Progenitor cell of endocrine pancreas (in vitro differentiated cells): ENCODE measurements around the gene RAB3GAP1. TPM values are rescaled to one million over a fixed set of nuclear protein-coding genes. Genes with fewer than 3 reads are reported as not detected.
"Not testable (repeated sequence)": the region's sequence is repeated elsewhere in the genome, so short reads cannot be mapped to it uniquely, and the experiment has no call there.

Experiments
- DNase-seq: peaks from one replicate; pipeline ENCODE4 v3.0.0; 2021; ENCODE audit warnings: low spot score; ENCODE audit not compliant: unreplicated experiment
- H3K27ac Mint-ChIP-seq: 2 replicates; pipeline ENCODE4 v1.8.0; 2021; ENCODE audit warnings: mild to moderate bottlenecking, moderate library complexity, mixed read lengths
- H3K27me3 Mint-ChIP-seq: 2 replicates; pipeline ENCODE4 v1.8.0; 2021; ENCODE audit warnings: mixed read lengths
- H3K36me3 Mint-ChIP-seq: 2 replicates; pipeline ENCODE4 v1.8.0; 2022; ENCODE audit warnings: mixed read lengths; ENCODE audit not compliant: insufficient read depth
- H3K4me1 Mint-ChIP-seq: 2 replicates; pipeline ENCODE4 v1.8.0; 2021; ENCODE audit warnings: low read depth, mixed read lengths
- H3K4me3 Mint-ChIP-seq: 2 replicates; pipeline ENCODE4 v1.8.0; 2021; ENCODE audit warnings: low read depth, mild to moderate bottlenecking, moderate library complexity, mixed read lengths
- H3K9me3 Mint-ChIP-seq: 2 replicates; pipeline ENCODE4 v1.8.0; 2021; ENCODE audit warnings: low read depth, mixed read lengths
- CTCF ChIP-seq: fragments of 200-600 bp; sonication (generic); IDR thresholded peaks from one replicate; pipeline ENCODE4 v1.5.0; 2021; ENCODE audit warnings: antibody characterized with exemption, mild to moderate bottlenecking; ENCODE audit not compliant: unreplicated experiment
- total RNA-seq: library from RNA; stranded (reverse); gene quantifications from 2 replicates; pipeline ENCODE4 v1.2.1, GENCODE V29; 2021

The RAB3GAP1 gene
- total RNA-seq, 1 donor from 2014 or later, result 33.7 TPM

GRCh38 chr2:135096665-135097446 lies 44.8 kb downstream of the RAB3GAP1 start:
- peaks cover 23% of the 10 kb centered on the region for H3K36me3 Mint-ChIP-seq
- TF ChIP-seq CTCF, result no peak
- peaks cover 11% of the 10 kb centered on the region for H3K4me1 Mint-ChIP-seq
- H3K27me3 Mint-ChIP-seq, result no peaks in the 10 kb centered on the region
- no peak overlapping the region for H3K27ac Mint-ChIP-seq
- H3K9me3 Mint-ChIP-seq, result no peaks in the 10 kb centered on the region
- no peak for DNase-seq
- no peak overlapping the region for H3K4me3 Mint-ChIP-seq

GRCh38 chr2:135097532-135098231 lies 45.6 kb downstream of the RAB3GAP1 start:
- no peak for DNase-seq
- no peaks in the 10 kb centered on the region for H3K27me3 Mint-ChIP-seq
- TF ChIP-seq CTCF, result no peak
- peaks cover 8% of the 10 kb centered on the region for H3K4me1 Mint-ChIP-seq
- peaks cover 26% of the 10 kb centered on the region for H3K36me3 Mint-ChIP-seq
- H3K27ac Mint-ChIP-seq, result no peak overlapping the region
- H3K4me3 Mint-ChIP-seq, result no peak overlapping the region
- H3K9me3 Mint-ChIP-seq, result no peaks in the 10 kb centered on the region

GRCh38 chr2:135099802-135100483 lies 47.9 kb downstream of the RAB3GAP1 start:
- Mint-ChIP-seq H3K4me3 (no peak overlapping the region), H3K36me3 (peaks cover 33% of the 10 kb centered on the region), H3K4me1 (no peaks in the 10 kb centered on the region), H3K27me3 (no peaks in the 10 kb centered on the region), H3K9me3 (peaks cover 9% of the 10 kb centered on the region), H3K27ac (peak overlapping the region; percentile 81)
- TF ChIP-seq CTCF, result no peak
- DNase-seq, result no peak

GRCh38 chr2:135103843-135104242 lies 51.8 kb downstream of the RAB3GAP1 start:
- no peak overlapping the region for H3K27ac Mint-ChIP-seq
- H3K36me3 Mint-ChIP-seq, result peaks cover 43% of the 10 kb centered on the region
- H3K9me3 Mint-ChIP-seq, result peaks cover 20% of the 10 kb centered on the region
- H3K4me3 Mint-ChIP-seq, result no peak overlapping the region
- no peak for DNase-seq
- no peaks in the 10 kb centered on the region for H3K27me3 Mint-ChIP-seq
- no peak for TF ChIP-seq CTCF
- peaks cover under 1% of the 10 kb centered on the region for H3K4me1 Mint-ChIP-seq

GRCh38 chr2:135105513-135106316 lies 53.6 kb downstream of the RAB3GAP1 start:
- DNase-seq, H3K27ac Mint-ChIP-seq, H3K27me3 Mint-ChIP-seq, H3K4me1 Mint-ChIP-seq, H3K4me3 Mint-ChIP-seq: not testable (repeated sequence)
- Mint-ChIP-seq H3K9me3 (peaks cover 23% of the 10 kb centered on the region), H3K36me3 (peaks cover 50% of the 10 kb centered on the region)
